Measurements from ENCODE around the gene ARID1A. TPM values are rescaled to one million over a fixed set of nuclear protein-coding genes. Genes with fewer than 3 reads are reported as not detected.
A peak's percentile ranks its signal among the peaks of the same experiment; 100 is the strongest.

The ARID1A gene
- total and polyA plus RNA-seq, 2 experiments from 2014 or later: 50.0 to 104 TPM

- H3K4me1 ChIP-seq (ENCODE audit: insufficient read depth): peaks cover 20% of the 10 kb centered on the region
- DNase-seq (ENCODE audit: low spot score) (no peak), ATAC-seq (no peak)
- H3K27ac ChIP-seq (ENCODE audit: low read depth): no peak overlapping the region
- no peak overlapping the region for H3K27ac Mint-ChIP-seq
- peaks cover 2% of the 10 kb centered on the region; the same call in 1 of the 3 replicates for H3K36me3 Mint-ChIP-seq (ENCODE audit: low read depth)
- peak overlapping the region; percentile 66; the same call in 1 of the 2 replicates for H2AFZ ChIP-seq
- H3K27me3 Mint-ChIP-seq (ENCODE audit: insufficient read depth, low read depth, poor library complexity): peaks cover 19% of the 10 kb centered on the region
- no peaks in the 10 kb centered on the region for H3K9me2 ChIP-seq (ENCODE audit: insufficient read depth)
- TF ChIP-seq POLR2AphosphoS5 (IDR thresholded peaks at IDR 0.05; ENCODE audit: low read depth): no peak
- TF ChIP-seq STAT1 (IDR thresholded peaks at IDR 0.05; ENCODE audit: unreplicated experiment): no peak
- TF ChIP-seq JUNB (IDR thresholded peaks at IDR 0.05; ENCODE audit: unreplicated experiment): no peak
- TF ChIP-seq NANOG (IDR thresholded peaks at IDR 0.05; ENCODE audit: borderline replicate concordance): no peak
- H3K27me3 ChIP-seq (ENCODE audit: insufficient read depth): peaks cover 3% of the 10 kb centered on the region; the same call in 1 of the 2 replicates
- H3K9me3 Mint-ChIP-seq: peaks cover 7% of the 10 kb centered on the region; the same call in 2 of the 3 replicates
- no peak overlapping the region for H3K4me3 ChIP-seq
- no peaks in the 10 kb centered on the region; the same call in 1 of the 2 replicates for H3K79me2 ChIP-seq (replicated peaks; ENCODE audit: insufficient read depth)
- H3F3A ChIP-seq (replicated peaks; ENCODE audit: low read depth): peaks cover 3% of the 10 kb centered on the region; the same call in 1 of the 2 replicates
- H4K20me1 ChIP-seq (replicated peaks; ENCODE audit: insufficient read depth): no peaks in the 10 kb centered on the region
- H3K4me3 Mint-ChIP-seq: no peak overlapping the region
- H3K4me2 ChIP-seq: no peak overlapping the region
- H3K36me3 ChIP-seq (ENCODE audit: insufficient read depth): no peaks in the 10 kb centered on the region
- peaks cover 32% of the 10 kb centered on the region for H3K4me1 Mint-ChIP-seq
Observed at GRCh38 chr1:26824731-26825130, 128.9 kb downstream of the ARID1A start.

- Histone ChIP-seq H3F3A (replicated peaks; ENCODE audit: low read depth) (peaks cover 3% of the 10 kb centered on the region; the same call in 1 of the 2 replicates), H2AFZ (peak within 1 kb of the TSS; percentile 100), H3K4me1 (ENCODE audit: insufficient read depth) (peaks cover 20% of the 10 kb centered on the region), H3K36me3 (ENCODE audit: insufficient read depth) (no peaks in the 10 kb centered on the region), H3K79me2 (replicated peaks; ENCODE audit: insufficient read depth) (peaks cover 4% of the 10 kb centered on the region; the same call in 1 of the 2 replicates), H3K9me2 (ENCODE audit: insufficient read depth) (no peaks in the 10 kb centered on the region), H4K20me1 (replicated peaks; ENCODE audit: insufficient read depth) (no peaks in the 10 kb centered on the region; the same call in 1 of the 2 replicates), H3K27me3 (ENCODE audit: insufficient read depth) (peaks cover 3% of the 10 kb centered on the region; the same call in 1 of the 2 replicates), H3K27ac (ENCODE audit: low read depth) (no peak within 1 kb of the TSS), H3K4me2 (peak within 1 kb of the TSS; percentile 92), H3K4me3 (peak within 1 kb of the TSS; percentile 69)
- ATAC-seq: peak; percentile 87
- Mint-ChIP-seq H3K4me1 (peaks cover 35% of the 10 kb centered on the region), H3K27me3 (ENCODE audit: insufficient read depth, low read depth, poor library complexity) (peaks cover 21% of the 10 kb centered on the region), H3K4me3 (peak within 1 kb of the TSS; percentile 90), H3K36me3 (ENCODE audit: low read depth) (peaks cover 4% of the 10 kb centered on the region; the same call in 2 of the 3 replicates), H3K9me3 (peaks cover 3% of the 10 kb centered on the region; the same call in 2 of the 3 replicates), H3K27ac (no peak within 1 kb of the TSS)
- peak; percentile 82 for DNase-seq (ENCODE audit: low spot score)
- TF ChIP-seq STAT1 (IDR thresholded peaks at IDR 0.05; ENCODE audit: unreplicated experiment): no peak
- peak; percentile 50 for TF ChIP-seq POLR2AphosphoS5 (IDR thresholded peaks at IDR 0.05; ENCODE audit: low read depth)
- TF ChIP-seq CTCF (conservative IDR thresholded peaks at IDR 0.05; ENCODE audit: low read depth in 2 of 2): peak; percentile 33 to 52
Observed at GRCh38 chr1:26826261-26827105, 130.7 kb downstream of the ARID1A start, which contains the start of gene ZDHHC18. ZDHHC18 (plus strand) TSS chr1:26826688; CDS start chr1:26826805, 117 bp downstream.

Measured in GM23338 (cell line).